HepG2 (cell line): ENCODE data around the gene SHISA5. TPM values are rescaled to one million over a fixed set of nuclear protein-coding genes. Genes with fewer than 3 reads are reported as not detected.
A peak's percentile ranks its signal among the peaks of the same experiment; 100 is the strongest.

ENCODE experiments used
- ARHGAP35 ChIP-seq: sonication (generic); formaldehyde crosslinking; IDR thresholded peaks from 2 replicates; pipeline ENCODE4 v1.9.0; 2022; ENCODE audit warnings: mild to moderate bottlenecking, inconsistent platforms, moderate library complexity, missing genetic modification reagents, borderline replicate concordance
- ARID3A ChIP-seq: IDR thresholded peaks from 2 replicates; pipeline ENCODE4 v1.6.1; 2012; ENCODE audit warnings: low read depth, low read length, improper control_type of control experiment
- ATF7-NPFF ChIP-seq: sonication (generic); formaldehyde crosslinking; IDR thresholded peaks from 2 replicates; pipeline ENCODE4 v1.8.1; 2023; ENCODE audit warnings: mild to moderate bottlenecking, low read depth, missing genetic modification reagents, moderate library complexity
- GABPA ChIP-seq, 2 experiments: IDR thresholded peaks; 2 replicates each; pipeline ENCODE4 v1.6.1; 2011 to 2016; ENCODE audit warnings: low read depth in 2 of 2, low read length in 1 of 2, missing biosample characterization in 1 of 2, missing genetic modification characterization in 1 of 2
- HIVEP1 ChIP-seq: sonication (generic); formaldehyde crosslinking; IDR thresholded peaks from 2 replicates; pipeline ENCODE4 v1.4.0; 2020; ENCODE audit warnings: mild to moderate bottlenecking, missing genetic modification reagents
- HOXA5 ChIP-seq: sonication (generic); formaldehyde crosslinking; IDR thresholded peaks from 2 replicates; pipeline ENCODE4 v1.4.0; 2020; ENCODE audit warnings: missing genetic modification reagents
- JUN ChIP-seq: sonication (generic); formaldehyde crosslinking; IDR thresholded peaks from 2 replicates; pipeline ENCODE4 v1.4.0; 2020; ENCODE audit warnings: mild to moderate bottlenecking, missing genetic modification reagents
- KAT7 ChIP-seq: IDR thresholded peaks from 2 replicates; pipeline ENCODE4 v1.6.1; 2018; ENCODE audit warnings: borderline replicate concordance, missing compliant biosample characterization
- MLXIP ChIP-seq: sonication (generic); formaldehyde crosslinking; IDR thresholded peaks from 2 replicates; pipeline ENCODE4 v1.9.0; 2021; ENCODE audit warnings: missing genetic modification reagents, borderline replicate concordance
- PPARG ChIP-seq: conservative IDR thresholded peaks from 2 replicates; pipeline ENCODE4 v1.6.1; 2016; ENCODE audit warnings: missing biosample characterization, missing genetic modification reagents
- SP5 ChIP-seq: IDR thresholded peaks from 2 replicates; pipeline ENCODE4 v1.6.1; 2016; ENCODE audit warnings: low read depth, borderline replicate concordance
- TAF15 ChIP-seq: fragments of 200-400 bp; formaldehyde crosslinking; IDR thresholded peaks from one replicate; pipeline ENCODE4 v1.6.1; 2018; ENCODE audit warnings: mild to moderate bottlenecking, low read depth, low read length; ENCODE audit not compliant: poor library complexity, severe bottlenecking
- ZFP90 ChIP-seq: sonication (generic); formaldehyde crosslinking; IDR thresholded peaks from 2 replicates; pipeline ENCODE4 v1.8.0; 2022; ENCODE audit warnings: missing genetic modification reagents, mild to moderate bottlenecking, inconsistent platforms, borderline replicate concordance
- ZNF263 ChIP-seq: sonication (generic); formaldehyde crosslinking; IDR thresholded peaks from 2 replicates; pipeline ENCODE4 v1.4.0; 2020; ENCODE audit warnings: missing genetic modification reagents
- polyA plus RNA-seq, 8 experiments: library from polyadenylated mRNA; depleted of rRNA in 3 of 8; stranded (reverse) in 7 of 8; unstranded in 1 of 8; fragments of >200 nt; fragmentation: Illumina TruSeq in 4 of 8; extraction: Trizol in 4 of 8; gene quantifications; 2 replicates each; pipeline versions ENCODE4 v1.2.1 to v1.2.3, GENCODE V29; 2011 to 2016; ENCODE audit warnings: low read depth in 4 of 8, missing spikeins in 1 of 8, mixed read lengths in 1 of 8; ENCODE audit not compliant: insufficient read depth in 1 of 8
- total RNA-seq, 5 experiments: library from RNA; depleted of rRNA; stranded (reverse); fragments of >200 nt; fragmentation: Illumina TruSeq; extraction: Trizol; gene quantifications; 2 replicates each; pipeline ENCODE4 v1.2.3, GENCODE V29; 2016; ENCODE audit warnings: low read depth in 1 of 5
- TF ChIP-seq, protein P1 (sequence below): sonication (generic); formaldehyde crosslinking; IDR thresholded peaks from 2 replicates; pipeline ENCODE4 v1.4.0; 2020; ENCODE audit warnings: missing genetic modification reagents, borderline replicate concordance
- TF ChIP-seq, protein P2 (sequence below): sonication (generic); formaldehyde crosslinking; IDR thresholded peaks from 2 replicates; pipeline ENCODE4 v1.4.0; 2020; ENCODE audit warnings: missing genetic modification reagents

SHISA5 gene
- total and polyA plus RNA-seq, 2 of the 13 experiments (the other 11 are each of a cell fraction or from before 2014, with no cell fraction given) = 75.8 to 91.4 TPM

DNA sequence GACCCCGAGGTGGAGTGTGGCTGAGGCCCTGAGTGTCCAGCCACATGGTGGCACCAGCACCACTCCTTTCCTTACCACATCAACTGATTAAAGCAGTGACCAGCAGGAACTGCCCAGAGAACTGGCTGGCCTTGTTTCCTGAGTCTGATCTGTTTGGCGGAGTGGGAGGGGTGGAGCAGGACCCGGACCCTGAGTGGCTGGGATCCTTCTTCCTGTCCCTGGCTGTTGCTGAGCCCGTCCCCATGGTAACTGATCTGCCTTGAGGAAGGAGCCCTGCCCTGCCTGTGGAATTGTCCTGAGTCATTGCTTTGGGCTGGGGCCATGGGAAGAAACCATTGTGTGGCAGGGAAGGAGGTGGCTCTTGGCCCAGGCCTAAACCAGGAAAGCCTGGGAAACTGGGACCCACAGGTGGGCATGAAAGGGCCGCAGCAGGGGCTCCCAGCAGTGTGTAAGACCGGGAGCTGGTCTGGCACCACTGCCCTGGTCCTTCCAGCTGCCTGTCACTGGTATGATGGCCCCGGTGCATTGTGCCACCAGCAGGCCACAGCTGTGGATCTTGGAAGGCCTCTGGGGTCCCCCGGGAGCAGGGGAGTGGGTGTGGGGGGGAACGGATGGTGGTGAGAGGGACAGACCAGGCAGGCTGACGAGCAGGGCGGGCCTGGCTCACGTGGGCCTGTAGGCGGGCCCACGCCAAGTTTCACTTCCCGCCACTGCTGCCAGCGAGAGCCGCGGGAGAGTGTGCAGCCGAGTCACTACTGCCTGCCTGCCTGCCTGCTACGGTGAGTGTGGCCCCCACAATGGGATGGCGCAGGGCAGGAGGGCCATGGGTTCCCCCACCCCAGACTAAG is 38.2 kb downstream of the SHISA5 start (continued):
- TF ChIP-seq, protein P1, sequence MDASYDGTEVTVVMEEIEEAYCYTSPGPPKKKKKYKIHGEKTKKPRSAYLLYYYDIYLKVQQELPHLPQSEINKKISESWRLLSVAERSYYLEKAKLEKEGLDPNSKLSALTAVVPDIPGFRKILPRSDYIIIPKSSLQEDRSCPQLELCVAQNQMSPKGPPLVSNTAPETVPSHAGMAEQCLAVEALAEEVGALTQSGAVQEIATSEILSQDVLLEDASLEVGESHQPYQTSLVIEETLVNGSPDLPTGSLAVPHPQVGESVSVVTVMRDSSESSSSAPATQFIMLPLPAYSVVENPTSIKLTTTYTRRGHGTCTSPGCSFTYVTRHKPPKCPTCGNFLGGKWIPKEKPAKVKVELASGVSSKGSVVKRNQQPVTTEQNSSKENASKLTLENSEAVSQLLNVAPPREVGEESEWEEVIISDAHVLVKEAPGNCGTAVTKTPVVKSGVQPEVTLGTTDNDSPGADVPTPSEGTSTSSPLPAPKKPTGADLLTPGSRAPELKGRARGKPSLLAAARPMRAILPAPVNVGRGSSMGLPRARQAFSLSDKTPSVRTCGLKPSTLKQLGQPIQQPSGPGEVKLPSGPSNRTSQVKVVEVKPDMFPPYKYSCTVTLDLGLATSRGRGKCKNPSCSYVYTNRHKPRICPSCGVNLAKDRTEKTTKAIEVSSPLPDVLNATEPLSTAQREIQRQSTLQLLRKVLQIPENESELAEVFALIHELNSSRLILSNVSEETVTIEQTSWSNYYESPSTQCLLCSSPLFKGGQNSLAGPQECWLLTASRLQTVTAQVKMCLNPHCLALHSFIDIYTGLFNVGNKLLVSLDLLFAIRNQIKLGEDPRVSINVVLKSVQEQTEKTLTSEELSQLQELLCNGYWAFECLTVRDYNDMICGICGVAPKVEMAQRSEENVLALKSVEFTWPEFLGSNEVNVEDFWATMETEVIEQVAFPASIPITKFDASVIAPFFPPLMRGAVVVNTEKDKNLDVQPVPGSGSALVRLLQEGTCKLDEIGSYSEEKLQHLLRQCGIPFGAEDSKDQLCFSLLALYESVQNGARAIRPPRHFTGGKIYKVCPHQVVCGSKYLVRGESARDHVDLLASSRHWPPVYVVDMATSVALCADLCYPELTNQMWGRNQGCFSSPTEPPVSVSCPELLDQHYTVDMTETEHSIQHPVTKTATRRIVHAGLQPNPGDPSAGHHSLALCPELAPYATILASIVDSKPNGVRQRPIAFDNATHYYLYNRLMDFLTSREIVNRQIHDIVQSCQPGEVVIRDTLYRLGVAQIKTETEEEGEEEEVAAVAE (CRISPR knock-in tag) = peak; percentile 57; the same call in 1 of the 2 replicates
- TF ChIP-seq JUN (0 out of 2 replicates have a peak, but pooled peaks have one; percentile 16), SP5 (CRISPR knock-in tag) (no peak), KAT7 (CRISPR knock-in tag) (no peak), ZFP90 (CRISPR knock-in tag) (no peak), ARHGAP35 (no peak), PPARG (CRISPR knock-in tag) (0 out of 2 replicates have a peak, but pooled peaks have one; percentile 20), ARID3A (peak; percentile 64), HIVEP1 (CRISPR knock-in tag) (no peak), HOXA5 (CRISPR knock-in tag) (no peak), TAF15 (no peak), GABPA (IDR thresholded peaks at IDR 0.05; ENCODE audit: low read depth, low read length) (no peak), GABPA (CRISPR knock-in tag; IDR thresholded peaks at IDR 0.05; ENCODE audit: low read depth) (peak; percentile 47), MLXIP (no peak), ZNF263 (CRISPR knock-in tag) (0 out of 2 replicates have a peak, but pooled peaks have one; percentile 6), ATF7-NPFF (CRISPR knock-in tag) (no peak)
- TF ChIP-seq, protein P2, sequence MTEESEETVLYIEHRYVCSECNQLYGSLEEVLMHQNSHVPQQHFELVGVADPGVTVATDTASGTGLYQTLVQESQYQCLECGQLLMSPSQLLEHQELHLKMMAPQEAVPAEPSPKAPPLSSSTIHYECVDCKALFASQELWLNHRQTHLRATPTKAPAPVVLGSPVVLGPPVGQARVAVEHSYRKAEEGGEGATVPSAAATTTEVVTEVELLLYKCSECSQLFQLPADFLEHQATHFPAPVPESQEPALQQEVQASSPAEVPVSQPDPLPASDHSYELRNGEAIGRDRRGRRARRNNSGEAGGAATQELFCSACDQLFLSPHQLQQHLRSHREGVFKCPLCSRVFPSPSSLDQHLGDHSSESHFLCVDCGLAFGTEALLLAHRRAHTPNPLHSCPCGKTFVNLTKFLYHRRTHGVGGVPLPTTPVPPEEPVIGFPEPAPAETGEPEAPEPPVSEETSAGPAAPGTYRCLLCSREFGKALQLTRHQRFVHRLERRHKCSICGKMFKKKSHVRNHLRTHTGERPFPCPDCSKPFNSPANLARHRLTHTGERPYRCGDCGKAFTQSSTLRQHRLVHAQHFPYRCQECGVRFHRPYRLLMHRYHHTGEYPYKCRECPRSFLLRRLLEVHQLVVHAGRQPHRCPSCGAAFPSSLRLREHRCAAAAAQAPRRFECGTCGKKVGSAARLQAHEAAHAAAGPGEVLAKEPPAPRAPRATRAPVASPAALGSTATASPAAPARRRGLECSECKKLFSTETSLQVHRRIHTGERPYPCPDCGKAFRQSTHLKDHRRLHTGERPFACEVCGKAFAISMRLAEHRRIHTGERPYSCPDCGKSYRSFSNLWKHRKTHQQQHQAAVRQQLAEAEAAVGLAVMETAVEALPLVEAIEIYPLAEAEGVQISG (CRISPR knock-in tag) = peak; percentile 51
